ENCODE results near the gene NUP133. TPM values are rescaled to one million over a fixed set of nuclear protein-coding genes. Genes with fewer than 3 reads are reported as not detected.

NUP133 gene
- total and polyA plus RNA-seq, 10 of the 15 experiments (the other 5 are each of a cell fraction or from before 2014, with no cell fraction given): 10.9 to 45.4 (median 29.2) TPM

- TF ChIP-seq POU2F2 (IDR thresholded peaks at IDR 0.05; ENCODE audit: borderline replicate concordance, low read depth, low read length) (peak; percentile 76; the same call in 2 of the 3 replicates), IRF4 (IDR thresholded peaks at IDR 0.05; ENCODE audit: low read depth, low read length) (peak; percentile 96), TCF7 (IDR thresholded peaks at IDR 0.05; ENCODE audit: borderline replicate concordance) (0 out of 2 replicates have a peak, but pooled peaks have one; percentile 24), TBL1XR1 (IDR thresholded peaks at IDR 0.05; ENCODE audit: low read depth, low read length) (peak; percentile 98), HDGF (IDR thresholded peaks at IDR 0.05) (no peak), ASH2L (IDR thresholded peaks at IDR 0.05; ENCODE audit: borderline replicate concordance, low read depth) (no peak), STAT3 (IDR thresholded peaks at IDR 0.05; ENCODE audit: low read depth, low read length) (0 out of 2 replicates have a peak, but pooled peaks have one; percentile 78), NBN (IDR thresholded peaks at IDR 0.05) (peak; percentile 53; the same call in 1 of the 2 replicates), MYC (IDR thresholded peaks at IDR 0.05; ENCODE audit: insufficient read depth, insufficient read length, insufficient replicate concordance, low read length, severe bottlenecking) (no peak), EP300 (IDR thresholded peaks at IDR 0.05; ENCODE audit: borderline replicate concordance in 1 of 2, control insufficient read depth in 1 of 2, low read depth in 2 of 2, low read length in 2 of 2) (peak; percentile 93 to 95), NR2C2 (IDR thresholded peaks at IDR 0.05; ENCODE audit: borderline replicate concordance, control insufficient read depth, insufficient read length, low read depth) (no peak), MTA3 (IDR thresholded peaks at IDR 0.05; ENCODE audit: borderline replicate concordance, low read length) (peak; percentile 97), ZNF384 (IDR thresholded peaks at IDR 0.05; ENCODE audit: borderline replicate concordance, low read depth, low read length) (0 out of 2 replicates have a peak, but pooled peaks have one; percentile 9), MTA2 (IDR thresholded peaks at IDR 0.05; ENCODE audit: low read depth) (peak; percentile 97), ZBED1 (IDR thresholded peaks at IDR 0.05; ENCODE audit: borderline replicate concordance) (peak; percentile 95), NR2F1 (conservative IDR thresholded peaks at IDR 0.05) (peak; percentile 92), BHLHE40 (IDR thresholded peaks at IDR 0.05; ENCODE audit: borderline replicate concordance in 1 of 2, low read depth in 2 of 2, low read length in 1 of 2) (peak; percentile 85 to 94), PML (IDR thresholded peaks at IDR 0.05; ENCODE audit: low read length) (peak; percentile 72; the same call in 1 of the 2 replicates), ZNF217 (IDR thresholded peaks at IDR 0.05) (peak; percentile 100), RUNX3 (IDR thresholded peaks at IDR 0.05; ENCODE audit: low read length) (peak; percentile 100), IKZF2 (IDR thresholded peaks at IDR 0.05) (peak; percentile 66 to 77; a peak in 3 of 4 replicates), CBX5 (IDR thresholded peaks at IDR 0.05; ENCODE audit: low read depth) (peak; percentile 69; the same call in 1 of the 2 replicates)
- TF ChIP-seq, protein P1, sequence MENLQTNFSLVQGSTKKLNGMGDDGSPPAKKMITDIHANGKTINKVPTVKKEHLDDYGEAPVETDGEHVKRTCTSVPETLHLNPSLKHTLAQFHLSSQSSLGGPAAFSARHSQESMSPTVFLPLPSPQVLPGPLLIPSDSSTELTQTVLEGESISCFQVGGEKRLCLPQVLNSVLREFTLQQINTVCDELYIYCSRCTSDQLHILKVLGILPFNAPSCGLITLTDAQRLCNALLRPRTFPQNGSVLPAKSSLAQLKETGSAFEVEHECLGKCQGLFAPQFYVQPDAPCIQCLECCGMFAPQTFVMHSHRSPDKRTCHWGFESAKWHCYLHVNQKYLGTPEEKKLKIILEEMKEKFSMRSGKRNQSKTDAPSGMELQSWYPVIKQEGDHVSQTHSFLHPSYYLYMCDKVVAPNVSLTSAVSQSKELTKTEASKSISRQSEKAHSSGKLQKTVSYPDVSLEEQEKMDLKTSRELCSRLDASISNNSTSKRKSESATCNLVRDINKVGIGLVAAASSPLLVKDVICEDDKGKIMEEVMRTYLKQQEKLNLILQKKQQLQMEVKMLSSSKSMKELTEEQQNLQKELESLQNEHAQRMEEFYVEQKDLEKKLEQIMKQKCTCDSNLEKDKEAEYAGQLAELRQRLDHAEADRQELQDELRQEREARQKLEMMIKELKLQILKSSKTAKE (IDR thresholded peaks at IDR 0.05; ENCODE audit: low read depth, poor library complexity, severe bottlenecking): peak; percentile 100
- TF ChIP-seq, protein P2, sequence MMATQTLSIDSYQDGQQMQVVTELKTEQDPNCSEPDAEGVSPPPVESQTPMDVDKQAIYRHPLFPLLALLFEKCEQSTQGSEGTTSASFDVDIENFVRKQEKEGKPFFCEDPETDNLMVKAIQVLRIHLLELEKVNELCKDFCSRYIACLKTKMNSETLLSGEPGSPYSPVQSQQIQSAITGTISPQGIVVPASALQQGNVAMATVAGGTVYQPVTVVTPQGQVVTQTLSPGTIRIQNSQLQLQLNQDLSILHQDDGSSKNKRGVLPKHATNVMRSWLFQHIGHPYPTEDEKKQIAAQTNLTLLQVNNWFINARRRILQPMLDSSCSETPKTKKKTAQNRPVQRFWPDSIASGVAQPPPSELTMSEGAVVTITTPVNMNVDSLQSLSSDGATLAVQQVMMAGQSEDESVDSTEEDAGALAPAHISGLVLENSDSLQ (IDR thresholded peaks at IDR 0.05): peak; percentile 79
- TF ChIP-seq, protein P3, sequence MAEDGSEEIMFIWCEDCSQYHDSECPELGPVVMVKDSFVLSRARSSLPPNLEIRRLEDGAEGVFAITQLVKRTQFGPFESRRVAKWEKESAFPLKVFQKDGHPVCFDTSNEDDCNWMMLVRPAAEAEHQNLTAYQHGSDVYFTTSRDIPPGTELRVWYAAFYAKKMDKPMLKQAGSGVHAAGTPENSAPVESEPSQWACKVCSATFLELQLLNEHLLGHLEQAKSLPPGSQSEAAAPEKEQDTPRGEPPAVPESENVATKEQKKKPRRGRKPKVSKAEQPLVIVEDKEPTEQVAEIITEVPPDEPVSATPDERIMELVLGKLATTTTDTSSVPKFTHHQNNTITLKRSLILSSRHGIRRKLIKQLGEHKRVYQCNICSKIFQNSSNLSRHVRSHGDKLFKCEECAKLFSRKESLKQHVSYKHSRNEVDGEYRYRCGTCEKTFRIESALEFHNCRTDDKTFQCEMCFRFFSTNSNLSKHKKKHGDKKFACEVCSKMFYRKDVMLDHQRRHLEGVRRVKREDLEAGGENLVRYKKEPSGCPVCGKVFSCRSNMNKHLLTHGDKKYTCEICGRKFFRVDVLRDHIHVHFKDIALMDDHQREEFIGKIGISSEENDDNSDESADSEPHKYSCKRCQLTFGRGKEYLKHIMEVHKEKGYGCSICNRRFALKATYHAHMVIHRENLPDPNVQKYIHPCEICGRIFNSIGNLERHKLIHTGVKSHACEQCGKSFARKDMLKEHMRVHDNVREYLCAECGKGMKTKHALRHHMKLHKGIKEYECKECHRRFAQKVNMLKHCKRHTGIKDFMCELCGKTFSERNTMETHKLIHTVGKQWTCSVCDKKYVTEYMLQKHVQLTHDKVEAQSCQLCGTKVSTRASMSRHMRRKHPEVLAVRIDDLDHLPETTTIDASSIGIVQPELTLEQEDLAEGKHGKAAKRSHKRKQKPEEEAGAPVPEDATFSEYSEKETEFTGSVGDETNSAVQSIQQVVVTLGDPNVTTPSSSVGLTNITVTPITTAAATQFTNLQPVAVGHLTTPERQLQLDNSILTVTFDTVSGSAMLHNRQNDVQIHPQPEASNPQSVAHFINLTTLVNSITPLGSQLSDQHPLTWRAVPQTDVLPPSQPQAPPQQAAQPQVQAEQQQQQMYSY (CRISPR knock-in tag; IDR thresholded peaks at IDR 0.05): no peak
These were observed 67.1 kb downstream of the NUP133 start (continued) for GRCh38 chr1:229440851-229441537.
